GM15510 (cell line): Measurements from ENCODE around the gene DNAJB4.

Experiments
- POLR2A ChIP-seq: IDR thresholded peaks from 3 replicates; pipeline ENCODE4 v1.6.1; 2011; ENCODE audit warnings: borderline replicate concordance; ENCODE audit not compliant: insufficient read length; ENCODE audit errors: extremely low read depth

DNAJB4 gene

DNA sequence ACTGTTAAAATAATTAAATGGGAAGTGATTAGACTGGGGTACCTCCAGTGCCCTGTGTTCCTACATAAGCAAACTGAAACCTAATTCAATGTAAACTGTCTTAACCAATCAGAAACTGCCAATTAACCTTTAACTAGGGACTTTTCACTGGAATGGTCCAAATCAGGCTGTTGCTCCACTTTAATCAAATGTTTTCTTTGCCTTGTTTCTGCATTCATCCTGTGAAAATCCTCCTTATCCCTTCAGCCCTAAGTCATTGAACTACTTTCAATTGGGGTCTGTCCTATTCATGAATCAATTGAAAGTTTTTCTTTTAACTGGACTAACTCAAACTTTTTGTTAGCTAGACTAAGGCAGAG lies 20.8 kb upstream of the DNAJB4 start:
- no peak for TF ChIP-seq POLR2A

GRCh38 chr1:77984629-77985028 lies 20.1 kb upstream of the DNAJB4 start:
- no peak for TF ChIP-seq POLR2A

GRCh38 chr1:77986810-77987209 lies 17.9 kb upstream of the DNAJB4 start:
- no peak for TF ChIP-seq POLR2A

- no peak for TF ChIP-seq POLR2A
Measured at GRCh38 chr1:77987919-77988318, 16.8 kb upstream of the DNAJB4 start.

DNA sequence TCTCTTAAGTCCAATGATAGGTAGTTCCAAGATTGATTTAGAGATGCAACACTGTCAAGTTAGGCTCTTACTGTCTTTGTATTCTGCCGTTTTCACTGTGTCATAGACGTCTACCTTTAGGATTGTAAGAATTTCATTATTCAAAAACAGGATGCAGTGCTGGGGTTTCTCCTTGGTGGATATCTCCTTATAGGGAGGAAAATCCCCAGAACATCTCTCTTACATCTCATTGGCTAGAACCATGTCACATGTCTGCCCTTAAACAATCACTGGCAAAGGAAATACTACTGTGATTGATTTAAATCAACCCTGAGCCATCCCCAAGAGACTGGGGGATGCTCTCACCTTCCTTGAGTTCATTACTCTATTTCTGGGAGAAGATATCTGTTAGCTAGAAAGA lies 15.0 kb upstream of the DNAJB4 start:
- no peak for TF ChIP-seq POLR2A

GRCh38 chr1:77990629-77991204 lies 14.0 kb upstream of the DNAJB4 start:
- TF ChIP-seq POLR2A: no peak

GRCh38 chr1:77991638-77992037 lies 13.1 kb upstream of the DNAJB4 start:
- TF ChIP-seq POLR2A: no peak

GRCh38 chr1:77994117-77994705 lies 10.5 kb upstream of the DNAJB4 start:
- TF ChIP-seq POLR2A: no peak

DNA sequence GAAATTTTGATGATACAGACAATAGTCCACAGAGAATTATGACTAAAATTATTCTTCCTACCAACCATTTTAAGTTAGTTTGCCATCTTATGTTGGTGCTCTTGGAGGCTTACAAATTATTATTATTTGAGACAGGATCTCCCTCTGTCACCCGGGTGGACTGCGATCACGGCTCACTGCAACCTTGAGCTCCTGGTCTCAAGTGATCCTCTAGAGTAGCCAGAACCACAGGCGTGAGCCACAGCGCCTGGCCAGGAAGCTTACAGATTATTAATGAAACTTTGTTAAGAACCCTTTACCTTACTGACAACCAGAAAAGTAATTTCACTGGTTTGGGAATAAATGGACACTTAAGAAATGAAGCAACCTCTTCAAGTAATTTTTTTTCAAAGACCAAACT lies 8.0 kb upstream of the DNAJB4 start:
- no peak for TF ChIP-seq POLR2A

DNA sequence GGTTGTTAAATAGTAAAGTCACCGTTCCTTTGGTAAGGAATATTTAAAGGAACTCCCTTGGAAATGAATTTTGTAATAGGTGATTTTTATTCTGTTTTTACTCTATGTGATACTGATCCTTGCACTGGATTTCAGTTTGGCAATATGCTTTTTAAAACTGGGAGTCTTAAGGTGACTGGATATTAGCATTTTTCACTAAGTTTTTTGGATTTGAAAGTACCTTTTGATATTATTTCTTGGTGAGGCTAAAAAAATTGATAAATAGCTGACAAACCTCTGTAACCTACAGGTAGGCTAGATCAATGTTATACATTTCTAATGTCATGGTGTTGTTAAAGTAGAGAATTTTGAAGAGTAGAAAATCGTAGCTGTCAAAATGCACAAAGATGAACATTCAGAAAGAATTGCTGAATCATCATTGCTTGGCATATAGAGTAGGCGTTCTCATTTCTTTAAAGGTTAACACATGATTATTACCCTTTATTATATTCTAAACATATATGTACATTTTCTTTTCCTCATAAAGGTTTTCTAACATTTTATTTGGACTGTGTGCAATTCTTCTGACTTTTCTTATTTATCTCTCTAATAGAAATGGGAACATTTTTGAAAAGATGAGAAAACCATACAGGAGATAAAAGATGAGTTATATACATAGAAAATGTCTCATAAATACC lies 1.5 kb upstream of the DNAJB4 start:
- TF ChIP-seq POLR2A: no peak

DNA sequence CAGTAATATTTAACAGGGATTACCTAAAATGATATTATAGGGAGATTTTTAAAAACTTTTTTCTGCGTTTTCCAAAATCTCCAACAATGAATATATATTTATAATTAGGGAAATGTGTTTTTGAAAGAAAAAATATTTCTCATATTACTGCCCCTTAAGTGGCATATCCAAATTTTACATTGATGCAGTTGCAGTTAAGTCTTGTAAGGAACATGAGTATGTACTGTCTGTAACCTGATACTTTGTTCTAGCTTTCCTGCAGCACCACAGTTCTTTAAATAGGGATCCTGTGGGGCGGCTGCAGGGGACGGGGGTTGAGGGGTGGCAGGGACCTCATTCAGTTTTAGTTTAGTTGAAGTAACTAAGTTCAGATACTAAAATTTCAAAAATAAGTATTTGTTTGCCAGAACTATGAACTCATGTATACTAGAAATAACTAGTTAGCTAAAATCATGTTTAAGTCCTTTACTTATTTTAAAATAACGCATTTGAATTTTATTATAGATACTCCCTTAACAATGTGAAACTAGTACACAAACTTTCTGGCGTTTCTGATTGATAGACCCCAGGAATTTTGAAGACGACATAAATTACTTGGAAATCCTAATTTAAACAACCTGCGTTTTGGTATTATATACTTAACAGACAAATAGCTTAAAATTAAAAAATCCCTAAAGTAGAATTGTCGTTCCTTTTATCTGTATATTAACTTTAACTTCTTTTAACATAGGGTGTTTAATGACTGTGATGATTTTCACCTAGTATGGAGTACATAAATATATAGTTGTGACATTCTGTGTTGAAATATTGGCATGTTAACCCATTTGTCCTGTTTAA lies 639 bp upstream of the DNAJB4 start:
- TF ChIP-seq POLR2A: peak; percentile 88

DNA sequence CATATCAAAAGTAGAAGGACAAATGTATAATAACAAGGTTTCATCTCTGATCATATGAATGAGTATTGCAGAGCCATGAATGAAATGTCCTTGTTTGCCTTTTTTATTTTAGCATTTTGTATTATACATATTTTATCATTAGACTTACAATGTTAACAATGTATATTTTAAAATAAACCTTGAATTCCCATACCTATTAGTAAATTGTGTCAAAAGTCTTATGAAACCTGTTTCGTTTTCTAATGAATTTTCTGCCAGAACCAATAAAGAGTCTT lies 646 bp downstream of the DNAJB4 start:
- no peak for TF ChIP-seq POLR2A

- no peak for TF ChIP-seq POLR2A
Measured at GRCh38 chr1:78005755-78006154, 1.0 kb downstream of the DNAJB4 start.

GRCh38 chr1:78006521-78006920 lies 1.8 kb downstream of the DNAJB4 start:
- no peak for TF ChIP-seq POLR2A

GRCh38 chr1:78007677-78008341 lies 3.1 kb downstream of the DNAJB4 start:
- TF ChIP-seq POLR2A: no peak
